ENCODE measurements around the gene SAMD14. TPM values are rescaled to one million over a fixed set of nuclear protein-coding genes. Genes with fewer than 3 reads are reported as not detected.

The SAMD14 gene
- total RNA-seq, 1 donor from 2014 or later, result 21.5 TPM

GRCh38 chr17:50078430-50078829 lies 51.5 kb downstream of the SAMD14 start:
- intact Hi-C loops (cut with DNase I), result no loop called here
- no peaks in the 10 kb centered on the region for H3K4me1 ChIP-seq
- H3K27me3 ChIP-seq, result no peaks in the 10 kb centered on the region
- peaks cover 96% of the 10 kb centered on the region for H3K36me3 ChIP-seq
- DNase-seq (no peak), ATAC-seq (no peak)
- no peak overlapping the region for H3K4me3 ChIP-seq
- no peak for TF ChIP-seq CTCF (IDR thresholded peaks at IDR 0.05)
- no peak overlapping the region for H3K27ac ChIP-seq
- no peaks in the 10 kb centered on the region for H3K9me3 ChIP-seq

- no peak for DNase-seq
- peaks cover 92% of the 10 kb centered on the region for H3K36me3 ChIP-seq
- no peak for TF ChIP-seq CTCF (IDR thresholded peaks at IDR 0.05)
- H3K27me3 ChIP-seq, result no peaks in the 10 kb centered on the region
- H3K9me3 ChIP-seq, result no peaks in the 10 kb centered on the region
- intact Hi-C loops (cut with DNase I), result no loop called here
- no peaks in the 10 kb centered on the region for H3K4me1 ChIP-seq
- ATAC-seq, result no peak
- no peak overlapping the region for H3K4me3 ChIP-seq
- H3K27ac ChIP-seq, result no peak overlapping the region
Observed at GRCh38 chr17:50076591-50077235, 53.2 kb downstream of the SAMD14 start.

GRCh38 chr17:50076221-50076590 lies 53.8 kb downstream of the SAMD14 start:
- intact Hi-C loops (cut with DNase I), result no loop called here
- Histone ChIP-seq H3K4me1 (no peaks in the 10 kb centered on the region), H3K36me3 (peaks cover 92% of the 10 kb centered on the region), H3K27ac (no peak overlapping the region), H3K9me3 (no peaks in the 10 kb centered on the region), H3K27me3 (no peaks in the 10 kb centered on the region), H3K4me3 (no peak overlapping the region)
- no peak for TF ChIP-seq CTCF (IDR thresholded peaks at IDR 0.05)
- ATAC-seq (no peak), DNase-seq (no peak)

GRCh38 chr17:50075446-50076032 lies 54.4 kb downstream of the SAMD14 start:
- Histone ChIP-seq H3K9me3 (no peaks in the 10 kb centered on the region), H3K4me1 (no peaks in the 10 kb centered on the region), H3K27ac (no peak overlapping the region), H3K36me3 (peaks cover 92% of the 10 kb centered on the region), H3K27me3 (no peaks in the 10 kb centered on the region), H3K4me3 (no peak overlapping the region)
- DNase-seq (no peak), ATAC-seq (no peak)
- intact Hi-C loops (cut with DNase I), result no loop called here
- no peak for TF ChIP-seq CTCF (IDR thresholded peaks at IDR 0.05)

GRCh38 chr17:50074227-50074626 lies 55.7 kb downstream of the SAMD14 start:
- Histone ChIP-seq H3K4me1 (no peaks in the 10 kb centered on the region), H3K27me3 (no peaks in the 10 kb centered on the region), H3K36me3 (peaks cover 93% of the 10 kb centered on the region), H3K9me3 (no peaks in the 10 kb centered on the region), H3K27ac (no peak overlapping the region), H3K4me3 (no peak overlapping the region)
- DNase-seq (no peak), ATAC-seq (no peak)
- TF ChIP-seq CTCF (IDR thresholded peaks at IDR 0.05), result no peak
- intact Hi-C loops (cut with DNase I), result no loop called here
